GM21515 (cell line): ENCODE data around the gene TIMM9.
"Not testable (repeated sequence)": the region's sequence is repeated elsewhere in the genome, so short reads cannot be mapped to it uniquely, and the experiment has no call there.

Source experiments
- ATAC-seq: cut with Tn5 transposase; IDR thresholded peaks from one replicate; pipeline ENCODE4 v1.9.1; 2021; ENCODE audit not compliant: unreplicated experiment

TIMM9 gene, protein sequence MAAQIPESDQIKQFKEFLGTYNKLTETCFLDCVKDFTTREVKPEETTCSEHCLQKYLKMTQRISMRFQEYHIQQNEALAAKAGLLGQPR

DNA sequence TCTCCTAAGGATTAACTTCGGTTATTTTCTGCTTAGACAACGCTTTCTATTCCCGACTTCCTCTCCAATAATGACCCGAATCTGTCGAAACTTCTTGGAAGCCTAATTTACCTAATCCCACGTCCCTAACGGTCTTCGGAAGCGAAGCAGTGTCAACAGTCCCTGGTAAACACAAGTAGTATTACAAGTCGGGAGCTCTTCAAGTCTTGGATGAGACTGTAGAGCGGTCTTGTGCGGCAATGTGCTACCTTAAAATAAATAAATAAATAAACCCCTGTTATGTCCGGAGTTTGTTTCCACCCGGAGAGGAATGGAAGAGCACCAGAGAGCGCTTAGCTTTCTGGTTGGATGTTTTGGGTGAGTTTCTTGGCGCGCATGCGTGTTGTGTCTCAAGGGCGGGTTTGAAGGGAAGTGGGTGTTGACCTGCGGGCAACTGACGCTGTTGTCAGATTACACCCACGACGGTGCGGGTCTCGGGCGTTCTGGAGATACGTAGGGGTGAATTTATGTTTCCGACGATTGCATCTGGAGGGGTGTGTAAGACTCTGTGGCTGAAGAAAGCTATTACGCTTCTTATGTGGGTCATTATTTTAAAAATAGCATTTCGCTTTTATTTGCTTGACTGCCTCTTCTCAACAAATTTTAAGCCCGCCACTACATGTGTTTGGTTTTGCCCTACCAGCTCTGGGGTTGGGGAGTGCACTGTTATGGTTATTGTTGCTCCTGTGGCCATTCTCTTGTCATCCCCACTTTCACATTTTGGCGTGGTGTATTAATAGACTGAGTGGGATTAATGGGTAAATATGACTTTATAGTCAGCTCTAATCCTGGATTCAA is at the start of gene TIMM9, which contains the start of gene KIAA0586:
Gene TIMM9, minus strand, starts transcription at position 251 of the 837 bp plus-strand sequence. CDS start 15,586 bp downstream, outside the sequence.
Gene KIAA0586, plus strand, starts transcription at position 439 of the 837 bp plus-strand sequence. CDS start 546 bp downstream, outside the sequence.
- peak; percentile 85 for ATAC-seq

DNA sequence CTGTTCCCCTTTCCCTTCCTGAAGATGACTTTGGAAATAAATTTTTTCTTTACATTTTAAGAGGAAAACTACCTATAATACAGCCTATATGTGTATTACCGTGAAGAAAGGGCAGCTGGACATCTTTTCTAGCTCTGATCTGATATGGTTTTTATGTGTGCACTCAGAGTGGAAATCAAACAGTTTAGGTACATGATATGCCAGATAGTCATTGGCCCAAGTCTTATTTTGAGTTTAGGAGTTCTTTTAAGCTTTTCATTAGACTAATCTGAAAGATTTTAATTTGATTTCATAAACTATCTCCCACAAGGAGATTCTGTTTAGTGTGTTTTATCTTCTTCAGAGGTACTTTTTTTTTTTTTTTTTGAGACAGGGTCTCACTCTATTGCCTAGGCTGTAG is 49.0 kb upstream of the TIMM9 start:
- ATAC-seq: no peak

- ATAC-seq: no peak
Measured at GRCh38 chr14:58469309-58469708, 42.0 kb upstream of the TIMM9 start.

GRCh38 chr14:58467575-58467974 is 40.2 kb upstream of the TIMM9 start:
- ATAC-seq: no peak

DNA sequence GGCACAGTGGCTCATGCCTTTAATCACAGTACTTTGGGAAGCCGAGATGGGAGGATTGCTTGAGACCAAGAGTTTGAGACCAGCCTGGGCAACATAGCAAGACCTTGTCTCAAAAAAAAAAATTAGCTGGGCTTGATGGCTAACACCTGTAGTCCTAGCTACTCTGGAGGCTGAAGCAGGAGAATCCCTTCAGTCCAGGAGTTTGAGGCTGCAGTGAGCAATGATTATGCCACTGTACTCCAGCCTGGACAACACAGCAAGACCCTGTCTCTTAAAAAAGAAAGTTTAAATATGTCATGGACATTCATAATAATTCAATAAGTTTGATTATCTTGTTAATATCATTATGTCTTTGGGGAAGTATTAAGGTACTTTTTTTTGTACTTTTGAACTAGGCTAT is 39.1 kb upstream of the TIMM9 start:
- ATAC-seq: no peak

- no peak for ATAC-seq
Measured at GRCh38 chr14:58465421-58465820, 38.1 kb upstream of the TIMM9 start.

- ATAC-seq: no peak
Measured at GRCh38 chr14:58464652-58465051, 37.3 kb upstream of the TIMM9 start.

GRCh38 chr14:58463147-58463546 is 35.8 kb upstream of the TIMM9 start:
- ATAC-seq: no peak

- ATAC-seq: no peak
Measured at GRCh38 chr14:58460772-58461171, 33.4 kb upstream of the TIMM9 start.

- ATAC-seq: no peak
Measured at GRCh38 chr14:58455593-58456265, 28.4 kb upstream of the TIMM9 start.

- ATAC-seq: no peak
Measured at GRCh38 chr14:58444627-58445026, 17.3 kb upstream of the TIMM9 start.

GRCh38 chr14:58439476-58439875 is 12.1 kb upstream of the TIMM9 start:
- ATAC-seq: no peak

DNA sequence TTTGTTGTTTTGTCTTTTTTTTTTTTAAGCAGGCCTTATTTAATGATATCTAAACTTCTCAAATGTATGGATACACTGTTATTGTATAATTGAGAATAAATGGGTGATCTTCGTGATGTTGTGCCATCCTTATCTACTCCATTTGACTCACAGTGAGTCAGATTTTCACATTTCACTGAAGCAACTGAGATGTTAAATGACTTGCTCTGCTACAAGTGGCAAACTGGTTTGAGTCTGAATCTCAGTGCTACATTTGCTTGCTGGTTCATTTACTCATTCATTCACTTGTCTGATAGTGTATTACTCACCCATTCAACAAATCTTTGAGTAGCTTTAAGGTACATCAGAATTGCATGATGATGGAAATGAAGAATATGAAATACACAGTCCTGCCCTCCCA is 2.8 kb upstream of the TIMM9 start:
- ATAC-seq: no peak

GRCh38 chr14:58428118-58428683 is 870 bp upstream of the TIMM9 start:
- no peak for ATAC-seq

DNA sequence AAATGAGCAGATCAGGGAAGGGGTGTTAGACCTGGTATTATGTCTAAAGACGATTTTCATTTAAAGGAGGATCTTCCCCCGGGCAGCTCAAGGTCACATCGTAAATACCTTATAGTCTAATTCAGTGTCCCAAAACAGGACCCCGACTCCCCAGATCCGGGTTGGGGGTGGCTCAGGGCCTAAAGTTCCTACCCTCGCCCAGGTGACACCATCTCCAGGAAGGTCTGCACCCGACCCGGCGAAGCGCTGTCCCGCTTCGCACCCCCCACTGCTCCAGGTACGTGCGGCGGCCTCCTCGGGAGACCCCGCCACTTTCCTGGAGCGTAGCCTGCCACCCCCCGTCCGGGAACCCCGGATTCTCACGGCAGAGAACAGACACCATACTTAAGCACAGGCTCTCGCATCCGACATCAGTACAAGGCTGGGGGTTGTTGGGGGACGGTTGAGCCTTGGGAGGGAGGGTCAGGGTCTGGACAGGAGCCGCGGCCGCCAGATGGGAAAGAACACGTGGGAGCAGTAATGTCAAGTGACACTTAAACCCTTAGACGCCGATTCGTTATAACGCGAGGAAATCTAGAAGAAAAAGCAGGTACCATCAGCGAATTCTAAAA is 556 bp downstream of the TIMM9 start:
- ATAC-seq: peak; percentile 33

DNA sequence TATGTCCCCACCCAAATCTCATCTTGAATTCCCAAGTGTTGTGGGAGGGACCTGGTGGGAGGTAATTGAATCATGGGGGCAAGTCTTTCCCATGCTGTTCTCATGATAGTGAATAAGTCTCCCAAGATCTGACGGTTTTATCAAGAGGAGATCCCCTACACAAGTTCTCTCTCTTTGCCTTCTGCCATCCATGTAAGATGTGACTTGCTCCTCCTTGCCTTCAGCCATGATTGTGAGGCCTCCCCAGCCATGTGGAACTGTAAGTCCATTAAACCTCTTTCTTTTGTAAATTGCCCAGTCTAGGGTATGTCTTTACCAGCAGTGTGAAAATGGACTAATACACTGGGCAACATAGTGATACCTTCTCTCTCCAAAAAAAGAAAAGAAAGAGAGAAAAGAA is 10.4 kb downstream of the TIMM9 start:
- ATAC-seq: not testable (repeated sequence)

DNA sequence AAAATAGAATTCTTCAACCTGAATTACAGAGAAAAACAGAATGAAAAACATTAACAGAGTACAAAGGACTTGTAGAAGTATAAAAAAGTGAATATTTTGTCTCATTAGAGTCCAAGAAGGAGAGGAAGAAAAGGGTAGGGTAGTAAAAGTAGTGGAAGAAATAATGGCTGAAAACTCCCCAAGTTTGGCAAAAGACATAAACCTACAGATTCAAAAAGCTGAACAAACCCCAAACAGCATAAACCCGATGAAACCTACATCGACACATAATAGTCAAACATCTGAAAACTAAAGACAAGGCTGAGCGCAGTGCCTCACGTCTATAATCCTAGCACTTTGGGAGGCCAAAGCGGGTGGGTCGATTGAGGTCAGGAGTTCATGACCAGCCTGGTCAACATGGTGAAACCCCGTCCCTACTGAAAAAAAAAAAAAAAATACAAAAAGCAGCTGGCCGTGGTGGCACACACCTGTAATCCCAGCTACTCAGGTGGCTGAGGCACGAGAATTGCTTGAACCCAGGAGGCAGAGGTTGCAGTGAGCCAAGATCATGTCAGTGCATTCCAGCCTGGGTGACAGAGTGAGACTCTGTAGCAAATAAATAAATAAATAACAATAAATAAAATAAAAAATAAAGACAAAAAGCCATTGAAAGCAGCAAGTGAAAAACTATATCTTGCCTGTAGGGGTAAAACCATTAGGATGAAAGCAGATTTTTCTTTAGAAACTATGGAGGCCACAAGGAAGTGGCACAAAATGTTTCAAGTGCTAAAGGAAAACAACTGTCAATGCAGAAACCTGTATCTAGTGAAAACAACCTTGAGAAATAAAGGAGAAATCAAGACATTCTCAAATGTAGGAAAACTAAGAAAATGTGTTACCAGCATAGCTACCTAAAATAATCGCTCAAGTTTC is 11.4 kb downstream of the TIMM9 start:
- ATAC-seq: no peak

GRCh38 chr14:58414845-58415244 is 12.5 kb downstream of the TIMM9 start:
- no peak for ATAC-seq

DNA sequence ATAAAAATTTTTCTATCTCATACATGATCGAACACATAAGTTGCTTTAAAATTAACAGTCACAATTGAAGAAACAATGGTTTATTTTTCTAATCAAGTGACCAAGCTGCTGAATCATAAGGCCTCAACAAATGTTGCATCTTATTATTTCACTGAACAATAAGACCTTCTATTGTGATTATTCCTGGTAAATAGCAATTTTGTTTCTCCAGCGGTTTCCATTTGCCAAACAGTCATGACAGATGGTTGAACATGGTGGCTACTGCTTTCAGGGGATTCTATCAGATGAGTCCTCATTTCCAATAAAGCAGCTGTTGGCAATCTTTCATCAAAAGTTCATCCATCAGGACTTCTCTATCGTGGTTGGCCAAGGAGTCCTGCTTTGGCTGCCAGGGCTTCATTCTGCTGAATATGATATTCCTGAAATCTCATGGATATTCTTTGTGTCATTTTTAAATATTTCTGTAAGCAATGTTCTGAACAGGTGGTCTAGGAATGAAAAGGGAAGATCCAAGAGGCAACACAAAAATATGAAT is 18.6 kb downstream of the TIMM9 start:
- ATAC-seq: no peak

DNA sequence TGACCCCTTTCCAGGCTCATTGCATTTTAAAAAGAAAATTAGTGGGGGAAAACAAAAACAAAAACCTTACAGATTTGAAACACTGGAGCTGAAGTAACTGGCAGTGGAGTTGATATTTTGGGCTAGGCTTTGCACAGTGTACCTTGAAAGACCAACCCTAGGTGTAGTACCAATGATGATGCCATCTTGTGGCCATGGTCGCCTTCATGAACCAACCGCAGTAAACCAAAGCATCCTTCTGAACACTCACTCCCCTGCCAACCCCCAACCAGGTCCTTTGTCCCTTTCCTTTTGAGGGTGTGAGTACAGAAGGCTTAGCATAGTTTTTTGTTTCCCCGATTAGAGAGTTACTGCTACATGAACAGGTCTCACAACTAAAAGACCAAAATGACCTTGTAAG is 25.7 kb downstream of the TIMM9 start:
- ATAC-seq: no peak
